GM18507 (cell line): ENCODE data around the gene KLHL2.
"Not testable (repeated sequence)": the region's sequence is repeated elsewhere in the genome, so short reads cannot be mapped to it uniquely, and the experiment has no call there.

Experiments used
- DNase-seq: peaks from one replicate; pipeline ENCODE4 v3.0.0; 2011; ENCODE audit warnings: low read depth; ENCODE audit not compliant: insufficient read length; ENCODE audit errors: extremely low spot score
- FAIRE-seq: peaks from 2 replicates; lab custom pipeline; 2011; peaks lifted over from hg19 to GRCh38; lab: Jason Lieb, UNC

Gene KLHL2

DNA sequence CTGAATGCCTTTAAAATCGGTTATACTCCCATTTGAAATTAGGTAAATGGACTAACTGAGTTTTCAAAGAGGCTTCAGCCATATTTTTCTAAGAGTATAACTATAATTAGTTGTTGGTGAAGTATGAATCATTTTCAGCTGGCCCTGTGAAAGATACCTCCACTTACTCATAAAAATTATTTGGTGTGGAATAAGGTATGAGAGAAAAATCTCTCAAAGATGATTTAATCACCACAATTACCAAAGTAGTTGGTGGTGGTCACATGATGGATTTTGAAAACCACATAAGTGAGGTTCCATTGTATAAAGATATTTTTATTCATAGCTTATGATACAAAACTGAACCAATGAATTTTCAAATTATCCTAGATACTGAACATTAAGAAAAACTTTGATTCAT is 9.0 kb upstream of the KLHL2 start:
- DNase-seq (no peak), FAIRE-seq (no peak)

DNA sequence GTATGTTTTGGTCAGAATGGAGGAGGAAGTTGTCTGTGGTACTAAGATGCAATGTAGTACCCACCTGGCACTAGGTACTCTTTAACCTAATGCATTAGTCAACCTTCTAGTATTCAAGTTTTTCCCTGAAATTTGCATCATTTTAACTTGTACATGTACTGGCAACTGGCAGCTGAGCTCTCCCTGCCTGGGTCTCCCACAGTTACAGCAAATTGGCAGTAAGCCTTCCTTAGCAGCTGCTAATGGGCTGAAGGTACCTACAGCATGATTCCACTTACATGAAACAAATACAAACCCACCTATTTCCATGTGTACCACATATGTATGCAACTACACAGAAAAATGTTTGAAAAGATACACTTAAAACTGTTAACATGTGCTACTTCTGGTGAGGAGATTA is 8.1 kb upstream of the KLHL2 start:
- DNase-seq (no peak), FAIRE-seq (no peak)

DNA sequence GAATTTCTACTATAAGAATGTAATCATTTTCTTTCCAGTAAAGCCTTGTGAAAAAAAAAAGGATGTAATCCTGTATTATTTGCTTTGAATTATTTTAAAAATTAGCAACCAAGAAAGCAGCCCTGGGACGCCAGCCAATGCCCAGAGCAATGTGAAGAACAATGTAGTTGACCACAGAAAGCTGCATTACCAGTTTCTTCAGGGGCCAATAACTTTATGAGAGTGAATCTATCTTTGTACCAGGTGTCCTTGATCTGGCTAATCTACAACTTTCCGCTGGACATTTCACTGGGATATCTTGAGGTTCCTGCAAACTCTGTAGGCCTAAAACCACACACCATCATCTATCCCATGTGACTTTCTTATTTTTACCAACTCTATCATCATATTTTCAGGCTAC is 7.6 kb upstream of the KLHL2 start:
- FAIRE-seq (no peak), DNase-seq (no peak)

DNA sequence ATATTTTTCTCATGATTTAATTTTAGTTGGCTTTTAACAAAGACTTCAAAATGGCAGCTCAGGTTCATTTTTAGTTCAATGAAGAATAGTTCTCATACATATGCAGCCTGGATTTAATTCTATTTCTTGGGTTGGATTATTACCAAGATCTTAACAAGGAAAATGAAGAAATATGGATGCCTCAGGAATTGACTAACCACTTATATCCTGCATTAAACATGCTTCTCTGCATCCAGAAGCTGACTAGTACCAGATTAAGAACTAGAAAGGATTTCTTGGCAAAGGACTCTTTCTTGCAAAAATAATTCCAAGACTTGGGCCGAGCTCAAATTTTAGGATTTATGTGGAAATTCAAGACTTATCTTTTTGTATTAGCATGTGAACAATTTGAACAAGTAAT is 5.6 kb upstream of the KLHL2 start:
- no peak for DNase-seq

DNA sequence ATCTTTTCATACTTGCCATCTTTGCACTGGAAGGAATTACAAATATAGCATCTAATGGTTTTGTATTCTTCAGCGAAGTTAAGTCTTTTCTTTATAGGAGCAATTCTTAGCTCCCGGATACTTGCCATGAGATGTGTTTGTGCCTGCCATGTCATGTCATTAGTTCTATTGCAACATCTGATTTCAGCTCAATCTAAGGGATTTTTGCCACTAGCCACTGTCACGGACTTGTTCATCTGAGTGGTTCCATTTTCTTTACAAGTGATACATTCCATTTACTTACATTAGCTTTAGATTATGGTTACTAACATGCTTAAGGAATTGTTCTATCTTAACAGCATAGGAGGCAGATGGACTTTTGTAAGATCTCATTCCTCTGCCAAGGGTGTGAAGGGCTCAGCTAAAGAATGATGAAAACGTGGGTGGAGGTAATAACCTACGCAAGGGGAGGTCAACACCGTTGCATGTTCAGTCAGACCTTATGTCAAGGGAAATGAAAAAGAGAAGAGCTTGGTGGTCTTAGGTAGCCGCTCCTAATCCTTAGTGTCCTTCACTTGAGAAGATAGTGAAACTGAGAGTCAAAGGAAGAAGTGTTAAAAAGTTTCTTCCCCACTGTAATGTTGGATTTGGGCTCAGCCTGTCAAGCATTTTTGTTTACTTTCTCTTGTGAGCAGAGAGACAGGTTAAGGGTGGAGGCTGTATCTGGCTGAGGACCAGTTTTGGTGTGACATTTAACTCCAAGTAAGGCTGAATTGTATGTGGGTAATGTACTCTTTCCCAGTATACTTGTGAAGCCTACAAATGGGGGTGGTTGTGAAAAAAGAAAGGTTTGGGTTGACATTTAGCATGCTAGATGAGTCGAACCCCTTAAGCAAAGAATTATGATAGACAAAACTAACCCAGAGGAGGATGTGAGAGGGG is 3.6 kb upstream of the KLHL2 start:
- DNase-seq (no peak), FAIRE-seq (no peak)

More for the DNA sequence above, 5.6 kb upstream of the KLHL2 start:
- no peak for FAIRE-seq

DNA sequence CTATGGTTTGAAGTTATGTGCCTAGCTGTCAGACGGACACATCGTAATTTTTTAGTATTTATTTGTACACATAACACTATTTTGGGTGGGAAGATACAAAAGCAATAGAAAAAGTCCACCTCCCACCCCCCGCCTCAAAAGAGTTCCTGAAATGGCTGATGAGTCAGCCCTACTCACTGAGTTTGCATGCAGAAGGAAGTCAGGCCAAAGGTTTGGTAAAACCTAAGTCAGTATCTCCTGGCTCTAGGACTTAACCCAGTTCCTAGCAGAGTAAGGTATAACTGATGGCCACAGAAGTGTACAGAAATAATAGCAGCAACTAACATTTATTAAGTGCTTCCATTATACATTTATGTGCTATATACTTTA is 2.9 kb upstream of the KLHL2 start:
- FAIRE-seq (no peak), DNase-seq (no peak)

DNA sequence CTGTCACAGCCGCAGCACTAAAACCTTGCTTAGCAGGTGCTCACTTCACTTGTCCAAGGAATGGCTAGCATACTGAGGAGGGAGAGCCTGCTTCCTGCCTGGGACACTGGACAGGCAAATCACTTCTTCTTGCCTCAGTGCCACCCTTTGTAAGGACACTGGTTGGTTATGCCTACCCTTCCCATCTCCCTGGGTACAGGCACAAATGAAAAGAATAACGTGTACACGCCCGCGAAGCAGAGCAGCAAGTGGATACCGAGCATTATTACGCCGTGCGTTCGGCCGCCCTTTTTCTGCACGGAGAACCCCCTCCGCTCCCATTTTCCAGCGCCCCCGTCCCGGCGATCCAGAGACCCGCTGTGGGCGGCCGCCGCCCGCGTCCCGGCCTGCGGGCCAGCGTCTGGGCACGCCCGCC is 338 bp upstream of the KLHL2 start:
- peak; percentile 51 for FAIRE-seq
- no peak for DNase-seq

DNA sequence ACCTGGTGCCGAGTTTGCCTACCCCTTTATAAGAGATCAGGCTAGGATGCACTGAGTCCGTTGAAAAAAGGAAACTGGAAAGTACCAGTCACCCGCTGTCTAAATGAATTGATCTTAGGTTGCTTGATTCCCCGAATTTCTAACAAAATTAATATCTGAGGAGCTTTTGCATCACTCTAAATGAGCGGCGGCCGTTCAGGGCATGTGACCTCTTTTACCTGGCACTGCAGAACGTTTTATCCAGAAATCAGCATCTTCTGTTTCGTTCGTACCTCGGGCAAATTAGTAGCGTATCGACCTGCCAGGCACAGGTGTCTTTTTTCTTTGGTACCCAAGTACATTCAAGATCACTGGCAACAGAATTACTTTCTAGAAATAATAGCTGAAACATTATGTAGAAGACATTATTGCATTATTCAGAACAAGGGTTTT is 876 bp downstream of the KLHL2 start:
- FAIRE-seq = peak; percentile 36
- no peak for DNase-seq

DNA sequence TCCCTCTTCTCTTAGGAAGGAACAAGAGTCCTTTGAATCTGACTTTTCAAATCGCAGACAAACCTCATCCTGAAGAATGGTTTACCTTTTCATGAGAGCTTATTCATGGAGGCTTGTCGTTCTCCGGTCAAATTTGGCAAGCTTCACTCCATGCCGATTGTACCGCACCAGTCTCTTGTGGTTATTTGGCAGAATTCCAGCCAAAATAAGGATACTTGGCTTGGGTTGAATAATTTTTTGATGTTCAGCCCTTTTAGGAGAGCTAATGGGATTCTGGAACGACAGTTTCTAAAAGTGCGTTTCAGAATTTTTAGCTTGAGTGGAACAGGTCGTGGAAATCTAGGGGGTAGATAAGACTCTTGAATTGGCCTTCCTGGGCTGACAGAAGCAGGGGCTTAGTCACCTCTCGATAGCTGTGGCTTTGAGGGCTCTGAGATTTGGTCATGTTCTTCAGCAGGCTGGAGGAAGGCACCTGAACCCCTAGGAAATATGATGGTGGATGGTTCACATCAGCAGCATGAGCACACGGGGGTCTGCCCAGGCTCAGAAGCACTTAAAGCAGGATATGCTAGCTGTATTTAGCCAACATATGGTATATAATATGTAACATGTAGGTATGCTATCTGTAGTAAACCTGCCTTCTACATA is 1.5 kb downstream of the KLHL2 start:
- no peak for FAIRE-seq

DNA sequence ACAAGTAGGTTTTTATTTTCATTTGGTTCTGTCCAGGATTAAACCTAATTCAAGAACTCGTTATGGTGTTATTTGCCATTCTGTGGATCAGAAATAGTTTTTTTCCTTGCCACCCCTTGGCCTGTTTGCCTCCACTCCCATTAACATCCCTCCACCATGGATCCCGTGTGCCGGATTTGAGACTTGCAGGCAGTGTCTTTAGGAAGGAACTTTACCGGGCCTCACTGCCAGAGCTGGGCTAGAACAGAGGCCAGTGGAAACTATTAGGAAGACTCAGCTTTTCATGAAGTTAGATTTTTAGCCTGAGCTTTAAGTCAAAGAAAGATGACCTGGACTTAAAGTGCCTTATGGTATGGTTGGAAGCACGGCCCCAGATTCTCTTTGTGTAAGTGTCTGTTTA is 2.4 kb downstream of the KLHL2 start:
- FAIRE-seq = no peak
- DNase-seq = no peak

More for the DNA sequence above, 1.5 kb downstream of the KLHL2 start:
- DNase-seq = no peak

DNA sequence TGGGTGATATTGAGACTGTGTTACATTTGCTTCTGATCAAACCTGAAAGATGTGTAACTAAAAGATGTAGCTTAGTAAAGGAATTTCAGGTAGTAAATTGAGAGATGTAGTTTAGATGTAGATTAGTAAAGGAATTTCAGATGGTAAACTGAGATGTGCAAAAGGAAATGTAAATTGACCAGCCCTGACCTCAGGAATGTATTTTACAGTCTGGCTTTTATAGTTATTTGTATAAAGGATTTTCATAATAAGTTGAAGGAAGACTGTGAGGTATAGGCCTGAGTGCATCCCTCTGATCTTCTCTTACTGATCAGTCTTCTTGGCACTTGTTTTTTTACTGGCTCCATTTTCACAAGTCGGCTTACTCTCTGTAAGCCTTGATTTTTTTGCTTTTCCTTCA is 3.2 kb downstream of the KLHL2 start:
- no peak for FAIRE-seq
- no peak for DNase-seq

DNA sequence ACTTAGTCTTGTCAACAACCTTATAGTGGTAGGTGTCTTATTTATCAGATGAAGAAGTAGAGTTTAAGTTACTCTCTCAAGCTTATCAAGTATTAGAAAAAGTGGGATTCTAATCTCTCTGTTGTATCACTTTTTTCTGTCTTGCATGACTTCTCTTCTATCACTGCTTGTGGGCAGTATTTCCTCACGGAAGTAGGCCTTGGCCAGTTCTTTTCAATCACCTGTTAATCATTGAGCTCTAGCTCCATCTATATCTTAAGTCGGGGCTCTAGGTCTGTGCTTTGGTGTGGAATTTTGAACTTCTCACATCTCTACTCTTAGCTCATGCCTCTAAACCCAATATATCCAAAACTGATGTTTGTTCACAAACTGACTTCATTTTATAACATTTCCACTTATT is 5.3 kb downstream of the KLHL2 start:
- not testable (repeated sequence) for DNase-seq, FAIRE-seq

DNA sequence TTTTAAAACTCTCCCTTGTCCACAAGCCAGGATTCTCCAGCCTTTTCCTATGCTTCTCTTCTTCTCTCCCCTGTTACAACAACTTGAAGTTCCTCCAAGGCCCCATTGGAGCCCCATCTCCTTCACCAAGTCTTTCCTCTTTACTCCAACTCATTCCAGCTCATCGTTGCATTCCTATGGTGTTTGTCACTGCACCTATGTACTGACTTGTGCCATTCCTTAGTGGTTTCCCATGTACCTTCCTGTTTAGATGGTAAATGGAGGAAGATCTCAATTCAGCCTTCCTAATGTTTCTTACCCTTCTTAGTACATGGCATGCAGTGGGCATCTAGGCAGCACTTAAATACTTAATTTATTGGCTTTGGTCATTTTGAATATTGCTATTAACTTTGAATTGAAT is 6.0 kb downstream of the KLHL2 start:
- DNase-seq, FAIRE-seq: not testable (repeated sequence)

DNA sequence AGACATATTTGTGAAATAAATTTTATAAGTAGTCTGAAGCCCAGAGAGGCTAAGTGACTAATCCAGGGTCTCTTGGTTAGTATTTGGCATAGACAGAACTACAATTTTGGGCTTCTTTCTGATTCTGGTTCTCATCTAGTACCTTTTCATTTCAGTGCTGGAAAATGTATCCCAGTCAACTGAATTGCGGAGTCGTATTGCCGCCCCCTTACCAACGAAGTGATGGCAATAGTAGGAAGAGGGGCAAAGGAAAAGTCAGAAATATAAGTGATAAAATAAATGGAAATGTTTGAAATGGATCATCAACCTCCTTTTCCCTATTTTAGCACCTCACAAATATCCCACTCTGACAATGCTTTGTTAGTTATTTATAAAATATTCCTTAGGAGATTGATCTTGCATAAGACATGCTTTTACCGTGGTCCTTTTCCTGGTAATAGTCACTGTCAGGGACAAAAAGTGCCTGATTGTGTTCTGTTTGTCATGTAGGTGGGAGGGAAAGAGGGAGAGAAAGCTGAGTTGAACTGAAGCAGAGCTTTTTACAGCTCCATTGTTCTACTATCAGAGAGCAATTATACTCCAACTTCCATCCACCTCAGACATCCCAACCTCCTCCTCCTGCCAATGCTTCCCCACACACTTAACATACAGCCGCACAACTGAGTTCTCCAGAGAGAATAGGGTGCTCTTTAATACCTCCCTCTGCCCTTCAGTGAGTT is 6.8 kb downstream of the KLHL2 start:
- FAIRE-seq, DNase-seq: not testable (repeated sequence)

DNA sequence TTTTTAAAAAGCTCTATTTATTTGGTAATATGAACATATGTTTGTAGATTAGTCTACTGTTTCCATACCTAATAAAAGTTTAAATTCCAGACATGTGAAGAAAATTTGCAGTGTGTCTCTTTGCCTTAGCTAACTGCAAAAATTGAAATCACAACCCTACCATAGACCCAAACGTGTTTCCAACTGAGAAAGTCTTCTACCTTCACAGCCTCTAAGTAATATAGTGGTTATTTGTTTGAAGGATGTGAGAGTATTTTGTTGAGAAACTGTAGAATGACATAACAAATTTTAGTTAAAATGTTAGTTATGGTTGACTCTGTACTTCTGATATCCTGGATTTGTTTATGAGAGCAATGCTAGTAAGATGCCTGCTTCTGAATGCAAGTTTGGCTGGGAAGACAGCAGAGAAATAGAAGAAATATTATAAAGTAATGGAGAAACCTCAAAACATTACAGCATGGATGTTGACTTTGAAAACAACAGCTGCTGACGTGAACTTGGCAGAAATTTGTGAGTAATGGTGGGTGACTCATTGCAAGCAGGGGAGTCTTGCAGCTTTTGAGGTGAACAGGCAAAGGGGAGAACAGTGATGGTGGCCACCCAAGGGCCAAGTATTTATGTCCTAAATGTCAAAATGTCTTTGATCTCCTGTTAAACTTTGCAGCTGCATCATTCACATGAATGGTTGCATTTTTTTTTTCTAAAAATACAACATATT is 7.8 kb downstream of the KLHL2 start:
- DNase-seq, FAIRE-seq: not testable (repeated sequence)

DNA sequence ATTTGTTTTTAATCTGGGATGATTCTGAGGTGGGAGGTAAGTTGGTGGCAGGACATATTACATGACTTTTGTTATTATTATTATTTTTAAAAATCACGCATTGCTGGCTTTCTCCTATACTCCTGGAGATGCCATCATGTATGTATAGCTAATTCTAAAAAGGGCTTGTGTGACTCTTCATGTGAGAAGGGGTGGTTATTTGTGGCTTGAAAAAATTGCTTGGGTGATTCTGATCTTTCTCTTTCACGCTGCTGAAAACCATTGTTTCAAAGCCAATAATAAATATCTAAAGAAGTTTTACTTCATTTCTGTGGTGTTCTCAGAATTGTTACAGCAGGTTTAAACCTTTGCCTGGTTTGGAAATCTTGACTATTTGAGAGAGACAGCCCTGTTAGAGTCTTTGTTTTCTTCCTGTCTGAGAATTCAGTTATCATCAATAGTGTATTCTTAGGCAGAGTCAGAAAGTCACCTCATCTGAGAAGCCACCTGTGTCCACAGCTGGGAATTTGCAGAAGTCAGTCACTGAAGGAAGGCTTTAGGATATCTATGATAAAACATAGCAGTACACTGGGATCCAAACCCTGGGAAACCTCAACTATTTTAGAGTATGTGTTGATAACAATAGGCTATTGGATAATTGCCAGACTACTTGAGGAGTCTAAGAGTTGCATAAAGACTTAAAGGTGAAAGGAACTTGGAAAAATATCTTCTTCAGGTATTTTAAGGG is 8.6 kb downstream of the KLHL2 start:
- not testable (repeated sequence) for DNase-seq
- peak; percentile 44 for FAIRE-seq

DNA sequence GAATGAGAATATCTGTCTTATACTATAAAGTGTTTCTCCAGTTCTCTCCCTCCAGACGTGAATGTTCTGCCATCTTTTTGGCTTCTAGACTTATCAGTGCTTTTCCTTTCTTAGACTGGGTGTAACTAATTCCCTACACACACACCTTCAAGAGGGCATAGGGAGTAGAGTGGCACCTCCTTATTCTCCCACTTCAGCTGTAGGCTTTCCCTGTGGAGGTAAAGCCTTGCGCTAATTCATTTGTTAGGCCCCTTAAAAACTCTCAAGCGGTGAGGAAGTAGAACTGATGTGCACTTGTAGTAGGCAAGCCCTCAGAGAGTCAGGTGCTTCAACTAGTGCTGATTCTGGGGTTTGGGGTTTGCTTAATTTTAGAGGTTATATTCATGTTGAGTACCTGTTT is 10.0 kb downstream of the KLHL2 start:
- FAIRE-seq (no peak), DNase-seq (no peak)

DNA sequence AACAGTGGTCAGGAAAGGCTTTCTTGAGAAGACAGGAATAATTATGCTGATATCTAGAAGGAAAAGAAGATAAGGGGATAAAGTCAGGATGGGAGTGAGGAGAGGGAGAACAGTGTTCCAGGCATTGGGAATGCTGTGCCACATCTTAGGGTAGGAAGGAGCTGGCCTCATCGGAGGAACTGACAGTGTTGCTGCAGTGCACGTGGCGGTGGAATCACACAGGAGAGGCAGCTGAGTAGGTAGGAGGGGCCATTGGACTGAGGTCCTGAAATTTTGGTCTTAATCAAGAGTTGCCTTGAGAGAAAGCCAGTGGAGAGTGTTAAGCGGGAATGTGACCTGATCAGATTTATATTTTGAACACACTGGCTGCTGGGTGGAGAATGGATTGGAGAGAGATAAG is 13.9 kb downstream of the KLHL2 start:
- FAIRE-seq = peak; percentile 56
- not testable (repeated sequence) for DNase-seq
